Mesothelial cell of epicardium (in vitro differentiated cells): ENCODE measurements around the gene ZNF732. TPM values are rescaled to one million over a fixed set of nuclear protein-coding genes. Genes with fewer than 3 reads are reported as not detected.
"Not testable (repeated sequence)": the region's sequence is repeated elsewhere in the genome, so short reads cannot be mapped to it uniquely, and the experiment has no call there.

Experiments
- DNase-seq, 2 experiments: peaks; one replicate each; pipeline ENCODE4 v3.0.0; 2021; ENCODE audit warnings: low spot score in 2 of 2; ENCODE audit not compliant: unreplicated experiment in 2 of 2
- H3K27ac Mint-ChIP-seq: 2 replicates; pipeline ENCODE4 v1.8.0; 2021; ENCODE audit warnings: mixed read lengths
- H3K27me3 Mint-ChIP-seq: 2 replicates; pipeline ENCODE4 v1.8.0; 2021; ENCODE audit warnings: low read depth, mixed read lengths
- H3K36me3 Mint-ChIP-seq: 2 replicates; pipeline ENCODE4 v1.8.0; 2021; ENCODE audit warnings: mixed read lengths
- H3K4me1 Mint-ChIP-seq: 2 replicates; pipeline ENCODE4 v1.8.0; 2021; ENCODE audit warnings: mixed read lengths
- H3K4me3 Mint-ChIP-seq: 2 replicates; pipeline ENCODE4 v1.8.0; 2021; ENCODE audit warnings: mild to moderate bottlenecking, moderate library complexity, mixed read lengths
- H3K9me3 Mint-ChIP-seq: 2 replicates; pipeline ENCODE4 v1.8.0; 2021; ENCODE audit warnings: mixed read lengths
- total RNA-seq: library from RNA; stranded (reverse); gene quantifications from 3 replicates; pipeline ENCODE4 v1.2.1, GENCODE V29; 2021
- TF ChIP-seq, protein P1 (sequence below): fragments of 200-600 bp; sonication (generic); IDR thresholded peaks from one replicate; pipeline ENCODE4 v1.5.0; 2021; ENCODE audit warnings: antibody characterized with exemption; ENCODE audit not compliant: unreplicated experiment

ZNF732 gene
- total RNA-seq, 1 donor from 2014 or later: 2.7 TPM

DNA sequence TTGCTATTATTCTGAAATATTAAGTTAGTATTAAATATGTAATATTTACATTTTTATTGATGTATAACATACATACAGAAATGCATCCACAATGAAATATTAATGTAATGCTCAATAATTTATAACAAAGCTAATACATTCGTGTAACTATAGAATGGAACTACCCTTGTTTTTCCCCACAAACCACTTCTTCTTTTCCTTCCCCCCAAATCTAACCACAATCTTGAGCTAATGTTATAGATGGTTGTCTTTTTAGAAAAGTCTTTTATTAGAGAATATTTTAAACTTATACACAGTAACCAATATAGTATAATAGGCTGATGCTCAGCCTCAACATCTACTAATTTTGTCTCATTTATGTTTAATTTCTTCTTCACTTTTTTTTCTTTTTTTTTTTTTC is 4.5 kb upstream of the ZNF732 start:
- Mint-ChIP-seq H3K4me3 (no peak overlapping the region), H3K4me1 (no peaks in the 10 kb centered on the region), H3K36me3 (peaks cover 2% of the 10 kb centered on the region), H3K27ac (no peak overlapping the region), H3K27me3 (no peaks in the 10 kb centered on the region), H3K9me3 (peaks cover 32% of the 10 kb centered on the region)
- TF ChIP-seq, protein P1, sequence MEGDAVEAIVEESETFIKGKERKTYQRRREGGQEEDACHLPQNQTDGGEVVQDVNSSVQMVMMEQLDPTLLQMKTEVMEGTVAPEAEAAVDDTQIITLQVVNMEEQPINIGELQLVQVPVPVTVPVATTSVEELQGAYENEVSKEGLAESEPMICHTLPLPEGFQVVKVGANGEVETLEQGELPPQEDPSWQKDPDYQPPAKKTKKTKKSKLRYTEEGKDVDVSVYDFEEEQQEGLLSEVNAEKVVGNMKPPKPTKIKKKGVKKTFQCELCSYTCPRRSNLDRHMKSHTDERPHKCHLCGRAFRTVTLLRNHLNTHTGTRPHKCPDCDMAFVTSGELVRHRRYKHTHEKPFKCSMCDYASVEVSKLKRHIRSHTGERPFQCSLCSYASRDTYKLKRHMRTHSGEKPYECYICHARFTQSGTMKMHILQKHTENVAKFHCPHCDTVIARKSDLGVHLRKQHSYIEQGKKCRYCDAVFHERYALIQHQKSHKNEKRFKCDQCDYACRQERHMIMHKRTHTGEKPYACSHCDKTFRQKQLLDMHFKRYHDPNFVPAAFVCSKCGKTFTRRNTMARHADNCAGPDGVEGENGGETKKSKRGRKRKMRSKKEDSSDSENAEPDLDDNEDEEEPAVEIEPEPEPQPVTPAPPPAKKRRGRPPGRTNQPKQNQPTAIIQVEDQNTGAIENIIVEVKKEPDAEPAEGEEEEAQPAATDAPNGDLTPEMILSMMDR: no peak
- DNase-seq: no peak

DNA sequence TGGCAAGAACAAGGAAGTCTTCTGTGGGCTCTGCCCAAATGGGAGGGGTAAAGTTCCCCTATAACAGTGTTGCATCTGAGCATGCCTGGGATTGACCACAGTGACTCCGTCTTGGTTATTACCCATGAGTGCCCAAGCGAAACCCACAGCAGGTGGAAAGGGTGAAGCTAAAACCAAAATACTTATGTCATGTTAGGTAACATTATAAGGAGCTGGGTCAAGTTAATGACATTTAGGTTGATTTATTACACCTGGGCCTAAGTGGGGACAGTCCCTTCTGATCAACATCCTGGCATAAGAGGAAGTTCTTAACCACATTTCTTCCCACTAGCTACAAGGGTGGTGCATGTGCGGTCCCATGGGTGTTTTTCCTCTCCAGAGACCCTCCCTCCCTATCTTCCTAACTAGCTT is 1.3 kb upstream of the ZNF732 start:
- Mint-ChIP-seq H3K27ac (no peak overlapping the region), H3K36me3 (peaks cover 6% of the 10 kb centered on the region), H3K4me3 (no peak overlapping the region), H3K27me3 (no peaks in the 10 kb centered on the region), H3K9me3 (peaks cover 40% of the 10 kb centered on the region), H3K4me1 (no peaks in the 10 kb centered on the region)
- no peak for DNase-seq
- TF ChIP-seq, protein P1: no peak

DNA sequence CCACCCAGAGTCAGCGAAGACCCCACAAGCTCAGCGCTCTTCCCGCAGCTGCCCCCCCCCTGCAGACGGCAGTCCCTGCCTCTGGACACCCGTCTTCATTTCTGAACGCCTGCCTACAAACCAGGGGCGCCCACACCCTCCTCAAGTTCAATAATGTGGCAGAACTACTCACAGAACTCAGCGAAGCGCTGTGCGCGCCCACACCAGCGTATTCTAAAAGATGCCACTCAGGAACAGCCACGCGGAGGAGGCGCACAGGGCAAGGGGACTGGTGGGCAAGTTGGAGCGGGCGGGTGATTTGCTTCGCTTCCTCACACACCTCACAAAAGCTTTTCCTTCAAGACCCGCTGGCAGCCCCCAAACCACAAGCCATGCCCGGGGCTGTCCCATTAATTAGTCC is 758 bp downstream of the ZNF732 start:
- H3K27ac Mint-ChIP-seq, H3K4me1 Mint-ChIP-seq, H3K36me3 Mint-ChIP-seq, H3K27me3 Mint-ChIP-seq, DNase-seq: not testable (repeated sequence)
- peaks cover 33% of the 10 kb centered on the region for H3K9me3 Mint-ChIP-seq
- H3K4me3 Mint-ChIP-seq: peak overlapping the region; percentile 76

DNA sequence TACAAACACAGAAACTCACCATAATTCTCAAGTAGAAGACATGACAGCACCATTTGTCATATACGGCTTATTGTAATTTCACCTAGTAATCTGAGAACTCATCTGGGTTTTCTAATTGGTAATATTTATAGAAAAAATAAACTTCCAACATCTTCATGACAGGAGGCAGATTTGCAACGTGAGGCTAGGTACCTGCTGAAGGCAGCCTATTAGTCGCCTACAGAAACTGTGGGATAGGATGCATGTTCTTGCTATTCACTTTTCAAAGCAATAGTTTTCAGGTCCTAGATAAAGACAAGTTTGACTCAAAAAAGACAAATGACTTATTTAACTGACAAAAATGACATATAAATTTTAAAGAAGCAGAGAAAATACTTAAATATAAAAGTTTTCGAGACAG is 2.9 kb downstream of the ZNF732 start:
- peaks cover 8% of the 10 kb centered on the region for H3K36me3 Mint-ChIP-seq
- H3K27ac Mint-ChIP-seq: no peak overlapping the region
- no peak for DNase-seq
- H3K4me1 Mint-ChIP-seq: no peaks in the 10 kb centered on the region
- peaks cover 44% of the 10 kb centered on the region for H3K9me3 Mint-ChIP-seq
- no peak overlapping the region for H3K4me3 Mint-ChIP-seq
- no peaks in the 10 kb centered on the region for H3K27me3 Mint-ChIP-seq
- TF ChIP-seq, protein P1: no peak

DNA sequence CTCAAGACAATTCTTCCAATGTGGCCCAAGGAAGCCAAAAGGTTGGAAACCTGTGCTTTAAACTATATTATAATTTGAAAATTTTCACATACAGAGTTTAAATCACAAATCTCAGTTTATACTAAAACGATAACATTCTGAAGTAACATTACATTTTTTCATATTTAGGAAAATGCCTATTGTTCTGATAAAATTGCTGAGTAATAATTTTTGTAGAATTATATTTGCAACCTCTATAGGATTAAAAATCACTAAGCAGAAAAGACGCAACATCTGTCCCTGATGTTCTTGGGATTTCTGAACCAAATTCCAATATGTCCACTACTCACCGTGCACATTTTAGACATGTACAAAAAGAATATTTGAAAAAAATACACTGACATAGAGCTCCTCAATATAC is 10.5 kb downstream of the ZNF732 start:
- TF ChIP-seq, protein P1: no peak
- Mint-ChIP-seq H3K4me3 (no peak overlapping the region), H3K27ac (no peak overlapping the region), H3K27me3 (no peaks in the 10 kb centered on the region), H3K4me1 (no peaks in the 10 kb centered on the region), H3K36me3 (peaks cover 16% of the 10 kb centered on the region), H3K9me3 (peaks cover 51% of the 10 kb centered on the region)
- DNase-seq: no peak

DNA sequence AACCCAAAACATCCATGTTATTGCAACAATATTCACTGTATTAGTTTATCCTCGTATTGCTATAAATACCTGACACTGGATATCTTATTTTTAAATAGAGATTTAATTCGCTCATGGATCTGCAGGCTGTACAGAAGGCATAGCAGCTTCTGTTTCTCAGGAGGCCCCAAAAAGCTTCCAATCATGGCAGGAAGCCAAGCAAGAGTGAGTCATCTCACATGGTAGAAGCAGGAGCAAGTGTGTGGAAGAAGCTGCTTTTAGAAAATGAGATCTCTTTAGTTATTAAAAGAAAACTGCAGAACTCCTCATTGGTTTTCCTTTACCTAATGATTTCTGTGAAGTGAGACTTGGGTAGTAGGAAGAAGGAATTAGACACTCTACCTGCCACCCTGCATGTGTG is 16.4 kb downstream of the ZNF732 start:
- no peaks in the 10 kb centered on the region for H3K4me1 Mint-ChIP-seq
- no peak overlapping the region for H3K27ac Mint-ChIP-seq
- TF ChIP-seq, protein P1: no peak
- H3K9me3 Mint-ChIP-seq: peaks cover 55% of the 10 kb centered on the region
- DNase-seq: no peak
- H3K27me3 Mint-ChIP-seq: no peaks in the 10 kb centered on the region
- H3K36me3 Mint-ChIP-seq: peaks cover 37% of the 10 kb centered on the region
- H3K4me3 Mint-ChIP-seq: no peak overlapping the region
